ENCODE data around the gene ITPR3. TPM values are rescaled to one million over a fixed set of nuclear protein-coding genes. Genes with fewer than 3 reads are reported as not detected.
"Not testable (repeated sequence)": the region's sequence is repeated elsewhere in the genome, so short reads cannot be mapped to it uniquely, and the experiment has no call there.

ITPR3 gene
- total RNA-seq, 2 donors from 2014 or later: 106 to 108 TPM

DNA sequence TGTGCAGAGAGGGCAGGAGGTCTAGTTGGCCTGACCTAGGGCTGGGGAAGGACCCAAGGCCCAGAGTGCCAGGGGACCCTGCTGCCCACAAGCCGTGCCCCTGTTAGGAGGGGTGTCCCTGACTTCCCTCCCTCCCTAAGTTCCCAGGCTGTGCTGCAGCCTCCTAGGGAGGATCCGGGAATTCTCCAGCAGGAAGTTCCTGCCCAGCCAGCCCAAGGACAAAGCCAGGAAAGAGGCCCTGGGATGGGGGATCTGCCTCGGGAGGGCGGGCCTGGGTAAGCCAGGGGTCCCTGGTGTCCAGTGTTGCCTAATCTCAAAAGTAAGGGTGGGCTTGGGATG, 31.8 kb upstream of the ITPR3 start:
- ATAC-seq: peak; percentile 51

DNA sequence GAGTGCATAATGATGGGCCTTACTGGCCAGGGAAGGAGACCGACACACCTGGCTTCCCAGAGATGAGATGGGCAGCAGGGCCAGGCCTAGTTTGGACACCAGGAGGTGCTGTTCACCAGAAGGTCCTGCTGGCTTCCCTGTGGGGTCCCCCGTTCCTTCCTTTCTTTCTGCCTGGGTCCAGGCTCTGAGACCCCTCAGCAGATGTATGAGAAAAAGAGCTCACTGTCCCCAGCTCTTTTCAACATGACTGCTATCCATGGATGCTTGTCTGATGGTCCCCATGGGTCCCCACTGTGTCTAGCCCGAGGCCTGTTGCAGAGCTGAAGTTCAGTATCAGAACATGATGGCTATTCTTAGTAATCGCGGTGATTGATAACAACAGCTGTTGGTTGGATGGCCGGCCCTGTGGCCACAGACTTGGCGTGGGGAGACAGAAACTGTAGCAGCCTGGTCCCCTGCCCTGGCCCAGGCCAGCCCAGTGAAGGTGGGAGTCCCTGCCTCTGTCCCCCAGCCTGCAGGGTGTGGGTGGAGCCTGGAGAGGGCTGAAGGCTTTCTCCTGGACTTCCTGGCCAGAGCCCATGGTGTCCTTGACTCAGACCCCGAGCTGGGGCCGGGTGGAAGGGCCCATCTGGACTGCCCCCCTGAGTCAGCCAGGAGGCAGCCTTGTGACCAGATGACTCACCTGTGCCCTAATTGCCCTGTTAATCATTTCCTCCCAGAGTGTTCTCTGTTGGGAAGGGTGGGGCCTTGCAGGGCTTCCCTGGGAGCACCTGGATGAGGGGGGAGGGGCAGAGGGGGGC, 31.2 kb upstream of the ITPR3 start:
- ATAC-seq: peak; percentile 86
- intact Hi-C loops (cut with DNase I, micrococcal nuclease): loop anchor here (10.0 kb wide), 2 partner anchors 115 to 175 kb away; no protein-coding TSS in a partner anchor
- peak; percentile 79 to 89 for DNase-seq

More for the DNA sequence above, 31.8 kb upstream of the ITPR3 start:
- no peak for DNase-seq
- intact Hi-C loops (cut with DNase I, micrococcal nuclease): loop anchor here (10.0 kb wide), 2 partner anchors 115 to 175 kb away; no protein-coding TSS in a partner anchor

- peak; percentile 67 to 80 for DNase-seq
- intact Hi-C loops (cut with DNase I, micrococcal nuclease): no loop called here
- peak; percentile 58 for ATAC-seq
Observed at GRCh38 chr6:33590531-33591198, 30.5 kb upstream of the ITPR3 start.

DNA sequence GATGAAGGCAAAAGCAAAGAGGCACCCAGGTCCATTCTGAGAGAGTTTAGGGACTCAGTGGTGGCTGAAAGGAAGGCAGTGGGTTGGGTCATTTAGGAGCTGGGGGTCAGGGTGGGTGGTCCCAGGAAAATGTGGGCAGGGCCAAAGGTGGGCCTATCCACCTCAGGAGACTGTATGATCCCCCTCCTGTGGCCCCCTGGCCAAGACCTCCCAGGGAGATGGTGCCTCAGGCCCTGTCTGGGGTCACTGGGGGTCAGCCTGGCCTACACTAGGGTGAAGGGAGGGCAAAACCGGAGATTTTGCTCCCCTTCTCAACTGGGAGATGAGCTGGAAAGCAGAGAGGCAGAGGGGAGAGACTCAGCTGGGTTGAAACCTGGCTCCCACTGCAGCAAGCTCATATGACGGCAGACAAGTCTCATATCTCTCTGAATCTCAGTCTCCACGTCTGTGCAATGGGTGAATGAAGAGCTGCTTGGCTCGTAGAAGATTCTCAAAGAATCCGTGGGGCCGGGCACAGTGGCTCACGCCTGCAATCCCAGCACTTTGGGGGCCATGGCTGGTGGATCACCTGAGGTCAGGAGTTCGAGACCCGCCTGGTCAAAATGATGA, 29.6 kb upstream of the ITPR3 start:
- intact Hi-C loops (cut with DNase I, micrococcal nuclease): no loop called here
- no peak for DNase-seq
- no peak for ATAC-seq

GRCh38 chr6:33592280-33592594, 28.9 kb upstream of the ITPR3 start:
- DNase-seq (no peak), ATAC-seq (no peak)
- intact Hi-C loops (cut with DNase I, micrococcal nuclease): no loop called here

DNA sequence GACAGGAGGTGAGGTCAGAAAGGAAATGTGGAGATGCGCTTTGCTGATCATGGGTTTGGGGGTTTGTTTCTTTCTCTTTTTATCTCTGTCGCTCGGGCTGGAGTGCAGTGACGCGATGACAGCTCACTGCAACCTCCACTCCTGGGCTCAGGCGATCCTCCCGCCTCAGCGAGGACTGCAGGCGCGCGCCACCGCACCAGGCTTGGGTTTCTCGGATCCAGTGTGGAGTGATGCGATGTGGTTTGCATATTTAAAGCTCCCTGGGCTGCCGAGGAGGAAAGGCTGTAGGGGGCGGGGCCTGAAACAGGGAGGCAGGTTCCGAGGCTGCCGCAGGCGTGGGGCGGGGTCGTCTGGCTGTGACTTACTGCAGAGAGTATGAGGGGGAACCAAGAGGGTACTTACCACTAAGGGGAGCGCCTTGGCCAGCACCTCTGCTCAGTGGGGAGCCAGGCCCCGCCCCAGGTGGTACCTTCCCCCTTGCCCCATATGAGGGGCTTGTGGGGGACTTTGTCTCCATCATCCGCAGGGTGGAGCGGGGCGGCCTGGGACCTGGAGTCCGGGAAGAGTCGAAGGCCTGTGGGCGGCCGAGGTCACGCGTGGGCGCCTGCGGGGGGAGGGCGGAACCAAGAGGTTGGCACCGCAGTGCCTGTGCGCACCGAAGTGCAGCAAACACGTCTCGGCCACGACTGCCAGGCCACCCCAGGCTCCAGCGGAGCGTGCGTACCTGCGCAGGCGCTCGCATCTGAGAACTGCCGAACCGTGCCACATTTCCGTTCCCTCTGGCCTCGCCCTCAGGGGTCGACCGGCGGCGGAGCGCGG, 28.3 kb upstream of the ITPR3 start:
- intact Hi-C loops (cut with DNase I, micrococcal nuclease): no loop called here
- ATAC-seq (peak; percentile 14), DNase-seq (peak; percentile 74 to 83)

GRCh38 chr6:33593414-33593727, 27.8 kb upstream of the ITPR3 start:
- intact Hi-C loops (cut with DNase I, micrococcal nuclease): no loop called here
- no peak for ATAC-seq
- no peak for DNase-seq

DNA sequence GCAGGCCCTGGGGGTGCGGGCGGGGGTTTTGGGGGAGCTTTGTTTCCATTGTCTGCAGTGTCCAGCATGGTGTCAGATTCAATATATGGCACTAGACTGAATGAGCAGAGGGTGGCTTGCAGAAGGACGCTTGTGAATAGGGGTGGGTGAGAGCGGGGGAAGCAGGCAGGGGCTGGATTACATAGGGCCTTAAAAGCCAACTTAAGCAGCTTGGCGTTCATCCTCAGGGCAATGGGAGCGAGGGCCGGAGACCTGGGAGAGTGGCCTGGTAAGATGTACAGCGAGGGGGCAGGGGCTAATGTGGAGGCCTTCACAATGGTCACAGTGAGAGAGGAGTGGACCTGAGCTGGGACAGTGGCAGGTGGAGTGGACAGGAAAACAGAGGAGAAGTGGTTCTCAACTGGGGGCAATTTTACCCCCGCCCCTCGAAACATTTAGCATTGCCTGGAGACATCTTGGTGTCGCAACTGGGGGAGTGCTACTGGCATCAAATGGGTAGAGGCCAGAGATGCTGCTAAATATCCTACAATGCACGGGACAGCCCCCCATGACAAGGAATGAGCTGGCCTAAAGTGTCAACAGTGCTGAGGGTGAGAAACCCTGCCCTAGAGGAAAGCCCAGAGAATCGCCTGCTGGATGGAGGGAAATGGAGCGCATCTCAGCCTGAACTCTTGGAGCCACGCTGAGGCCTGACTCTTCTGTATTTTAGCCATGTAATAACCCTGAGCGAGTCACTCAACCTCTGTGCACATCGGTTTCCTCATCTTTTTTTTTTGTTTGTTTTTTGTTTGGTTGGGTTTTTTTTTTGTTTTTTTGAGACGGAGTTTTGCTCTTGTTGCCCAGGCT, 25.9 kb upstream of the ITPR3 start:
- ATAC-seq: no peak
- no peak for DNase-seq
- intact Hi-C loops (cut with DNase I, micrococcal nuclease): no loop called here

- DNase-seq; intact Hi-C loops (cut with DNase I, micrococcal nuclease): not testable (repeated sequence)
- peak; percentile 39 for ATAC-seq
Observed at GRCh38 chr6:33596894-33597293, 24.2 kb upstream of the ITPR3 start.

DNA sequence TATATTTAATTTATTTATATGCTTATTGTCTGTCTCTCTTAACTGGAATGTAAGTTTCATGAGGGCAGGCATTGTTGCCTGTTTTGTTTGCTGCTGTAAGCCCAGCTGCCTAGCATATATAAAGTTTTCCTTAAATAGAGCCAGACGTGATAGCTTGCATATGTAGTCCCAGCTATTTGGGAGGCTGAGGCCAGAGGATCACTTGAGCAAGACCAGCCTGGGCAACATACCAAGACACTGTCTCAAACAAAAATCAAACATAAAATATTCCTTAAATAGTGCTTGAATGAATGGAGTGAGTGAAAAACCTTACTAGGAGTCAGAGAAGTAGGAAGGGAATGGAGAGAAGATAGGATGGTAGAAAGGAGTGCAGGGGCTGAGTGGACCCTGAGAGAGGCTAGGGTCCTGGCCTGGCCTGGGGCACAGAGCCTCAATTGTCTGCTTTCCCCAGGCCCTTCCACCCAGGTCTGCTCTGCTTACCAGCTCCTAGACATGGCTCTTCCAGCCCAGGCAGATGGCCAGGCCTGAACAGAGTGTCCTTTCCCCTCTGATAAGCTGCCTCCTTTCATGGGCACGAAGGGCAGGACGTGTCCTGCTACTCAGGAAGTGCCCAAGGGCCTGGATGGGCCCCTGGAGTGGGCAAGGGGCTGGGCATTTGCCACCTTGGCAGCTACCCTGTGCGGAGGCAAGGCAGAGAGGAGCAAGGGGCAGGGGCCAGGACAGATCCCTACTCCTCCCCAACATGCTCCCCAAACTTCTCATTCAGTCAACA, 23.4 kb upstream of the ITPR3 start:
- DNase-seq (no peak), ATAC-seq (no peak)
- intact Hi-C loops (cut with DNase I, micrococcal nuclease): no loop called here

- DNase-seq (peak in 1 of 2 donors; percentile 35), ATAC-seq (peak; percentile 57)
- intact Hi-C loops (cut with DNase I, micrococcal nuclease): no loop called here
Observed at GRCh38 chr6:33599413-33599938, 21.6 kb upstream of the ITPR3 start.

DNA sequence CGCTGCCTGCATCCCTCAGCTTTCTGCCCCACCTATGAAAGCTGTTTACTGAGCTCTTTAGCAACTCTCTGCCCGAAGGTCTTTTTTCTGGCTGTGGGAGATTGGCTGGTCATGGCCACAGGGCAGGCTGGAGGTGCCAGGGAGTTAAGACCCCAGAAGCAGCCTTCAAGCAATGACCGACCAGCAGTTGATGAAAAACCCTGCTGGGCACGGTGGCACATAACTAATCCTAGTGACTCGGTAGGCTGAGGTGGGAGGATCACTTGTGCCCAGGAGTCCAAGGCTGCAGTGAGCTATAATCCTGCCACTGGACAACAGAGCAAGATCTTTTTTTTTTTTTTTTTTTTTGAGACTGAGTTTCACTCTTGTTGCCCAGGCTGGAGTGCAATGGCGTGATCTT, 20.4 kb upstream of the ITPR3 start:
- DNase-seq: no peak
- intact Hi-C loops (cut with DNase I, micrococcal nuclease): no loop called here
- ATAC-seq: no peak

GRCh38 chr6:33602180-33602579, 18.9 kb upstream of the ITPR3 start:
- intact Hi-C loops (cut with DNase I, micrococcal nuclease): no loop called here
- no peak for ATAC-seq
- no peak for DNase-seq

DNA sequence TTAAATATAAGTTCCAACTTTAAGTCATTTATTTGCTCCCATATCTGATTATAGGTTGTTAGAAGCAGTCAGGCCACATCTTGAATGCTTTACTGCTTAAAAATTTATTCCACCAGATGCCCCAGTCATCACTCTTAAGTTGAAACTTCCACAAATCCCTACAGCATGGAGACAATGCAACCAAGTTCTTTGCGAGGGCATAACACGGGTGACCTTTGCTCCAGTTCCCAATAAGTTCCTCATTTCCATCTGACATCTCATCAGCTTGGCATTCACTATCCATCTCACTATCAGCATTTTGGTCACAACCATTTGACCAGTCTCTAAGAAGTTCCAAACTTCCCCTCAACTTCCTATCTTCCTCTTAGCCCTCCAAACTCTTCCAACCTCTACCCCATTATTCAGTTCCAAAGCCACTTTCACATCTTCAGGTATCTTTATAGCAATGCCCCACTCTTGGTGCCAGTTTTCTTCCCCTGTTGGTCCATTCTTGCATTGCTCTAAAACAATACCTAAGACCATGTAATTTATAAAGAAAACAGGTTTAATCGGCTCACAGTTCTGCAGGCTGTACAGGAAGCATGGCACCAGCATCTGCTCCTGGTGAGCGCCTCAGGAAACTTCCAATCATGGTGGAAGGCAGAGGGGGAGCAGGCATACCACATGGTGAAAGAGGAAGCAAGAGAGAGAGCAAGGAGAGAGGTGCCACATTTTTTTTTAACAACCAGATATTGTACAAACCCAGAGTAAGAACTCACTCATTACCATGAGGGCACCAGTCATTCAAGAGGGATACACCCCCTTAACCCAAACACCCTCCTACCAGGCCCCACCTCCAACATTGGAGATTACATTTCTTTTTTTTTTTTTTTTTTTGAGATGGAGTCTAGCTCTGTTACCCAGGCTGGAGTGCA, 15.9 kb upstream of the ITPR3 start:
- intact Hi-C loops (cut with DNase I, micrococcal nuclease): no loop called here
- ATAC-seq (peak; percentile 18), DNase-seq (no peak)

DNA sequence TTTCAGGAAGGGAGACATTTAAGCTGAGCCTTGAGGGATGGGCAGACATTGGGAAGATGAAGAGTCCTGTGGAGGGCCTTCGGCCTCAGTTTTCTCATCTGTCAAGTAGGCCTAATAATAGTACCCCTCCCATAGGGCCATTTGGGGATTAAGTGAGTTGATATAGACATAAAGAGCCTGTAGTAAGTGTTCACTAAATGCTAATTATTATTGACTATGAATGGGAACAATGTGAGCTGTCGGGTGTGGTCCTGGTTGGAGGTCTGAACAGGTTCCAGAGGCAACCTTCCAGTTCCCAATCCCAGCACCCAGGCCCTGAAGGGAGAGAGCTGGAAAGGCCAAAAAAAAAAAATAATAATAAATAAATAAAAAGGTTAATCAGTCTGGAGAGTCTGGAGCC, 14.5 kb upstream of the ITPR3 start:
- no peak for ATAC-seq
- intact Hi-C loops (cut with DNase I, micrococcal nuclease): no loop called here
- DNase-seq: no peak

GRCh38 chr6:33607126-33607783, 13.9 kb upstream of the ITPR3 start:
- ATAC-seq (no peak), DNase-seq (no peak)
- intact Hi-C loops (cut with DNase I, micrococcal nuclease): no loop called here

Data from left colon (tissue), 2 donors.